Lower leg skin (tissue), 3 donors: ENCODE measurements around the gene DYRK1A.

Experiments
- POLR2A ChIP-seq, 2 donors: fragments of 450-650 bp; IDR thresholded peaks; one replicate each; pipeline ENCODE4 v1.6.1; 2016 to 2017; ENCODE audit warnings: antibody characterized with exemption in 2 of 2, mild to moderate bottlenecking in 1 of 2, moderate library complexity in 1 of 2
- TF ChIP-seq, protein P1 (sequence below), 3 donors: fragments of 450-650 bp; IDR thresholded peaks; one replicate each; pipeline ENCODE4 v1.5.1; 2016; ENCODE audit warnings: antibody characterized with exemption in 3 of 3, mild to moderate bottlenecking in 3 of 3, moderate library complexity in 2 of 3

DNA sequence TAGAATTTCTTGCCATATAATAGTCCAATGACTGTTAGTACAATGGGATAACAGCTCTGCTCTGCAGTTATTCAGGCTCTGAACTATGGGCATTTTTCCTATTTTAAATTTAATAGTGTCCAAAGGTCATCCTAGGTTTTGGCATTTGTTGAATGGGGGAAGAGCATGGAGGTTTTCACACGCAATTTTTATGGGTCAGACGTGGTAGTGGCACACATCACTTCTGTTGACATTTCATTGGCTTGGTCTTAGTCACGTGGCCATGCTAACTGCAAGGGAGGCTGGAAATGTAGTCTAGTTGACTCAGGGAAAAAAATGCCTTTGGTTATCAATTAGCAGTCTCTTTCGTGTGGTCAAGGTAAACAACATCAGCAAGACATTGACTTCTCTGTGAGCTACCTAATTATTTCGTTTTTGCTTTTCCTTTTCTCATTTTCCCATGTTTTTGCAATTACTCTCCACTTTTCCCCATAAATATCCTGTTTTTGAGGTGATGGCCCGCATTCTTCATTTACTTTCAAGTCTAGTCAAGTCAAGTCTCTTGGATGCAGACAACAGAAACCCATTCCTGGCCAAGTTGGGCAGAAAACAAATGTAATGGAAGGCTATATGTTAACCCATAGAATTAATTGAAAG lies 82.8 kb downstream of the DYRK1A start:
- TF ChIP-seq, protein P1, sequence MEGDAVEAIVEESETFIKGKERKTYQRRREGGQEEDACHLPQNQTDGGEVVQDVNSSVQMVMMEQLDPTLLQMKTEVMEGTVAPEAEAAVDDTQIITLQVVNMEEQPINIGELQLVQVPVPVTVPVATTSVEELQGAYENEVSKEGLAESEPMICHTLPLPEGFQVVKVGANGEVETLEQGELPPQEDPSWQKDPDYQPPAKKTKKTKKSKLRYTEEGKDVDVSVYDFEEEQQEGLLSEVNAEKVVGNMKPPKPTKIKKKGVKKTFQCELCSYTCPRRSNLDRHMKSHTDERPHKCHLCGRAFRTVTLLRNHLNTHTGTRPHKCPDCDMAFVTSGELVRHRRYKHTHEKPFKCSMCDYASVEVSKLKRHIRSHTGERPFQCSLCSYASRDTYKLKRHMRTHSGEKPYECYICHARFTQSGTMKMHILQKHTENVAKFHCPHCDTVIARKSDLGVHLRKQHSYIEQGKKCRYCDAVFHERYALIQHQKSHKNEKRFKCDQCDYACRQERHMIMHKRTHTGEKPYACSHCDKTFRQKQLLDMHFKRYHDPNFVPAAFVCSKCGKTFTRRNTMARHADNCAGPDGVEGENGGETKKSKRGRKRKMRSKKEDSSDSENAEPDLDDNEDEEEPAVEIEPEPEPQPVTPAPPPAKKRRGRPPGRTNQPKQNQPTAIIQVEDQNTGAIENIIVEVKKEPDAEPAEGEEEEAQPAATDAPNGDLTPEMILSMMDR (IDR thresholded peaks at IDR 0.05), result no peak
- no peak for TF ChIP-seq POLR2A (IDR thresholded peaks at IDR 0.05)
